Measurements from ENCODE around the gene PATJ.
"Not testable (repeated sequence)": the region's sequence is repeated elsewhere in the genome, so short reads cannot be mapped to it uniquely, and the experiment has no call there.

The PATJ gene

DNA sequence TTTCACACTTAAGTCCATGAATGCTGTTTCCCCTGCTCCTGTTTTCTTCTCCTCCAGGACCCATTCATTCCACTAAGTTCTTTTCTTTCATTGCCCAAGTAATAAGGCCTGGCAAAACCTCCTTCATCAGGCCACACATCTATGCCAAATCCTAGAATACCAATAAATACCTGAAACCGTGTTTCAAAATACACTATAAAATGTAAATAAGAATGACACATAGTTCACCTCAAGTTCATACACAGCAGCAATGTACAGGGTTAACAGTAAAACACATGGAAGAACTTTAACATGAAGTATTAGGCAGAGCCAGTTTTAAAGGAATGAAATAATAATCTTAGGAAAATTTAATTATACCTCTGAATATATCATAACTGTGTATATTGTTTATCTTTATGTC lies 365.6 kb downstream of the PATJ start:
- DNase-seq, result no peak

GRCh38 chr1:62109124-62109523 lies 366.8 kb downstream of the PATJ start:
- no peak for DNase-seq

GRCh38 chr1:62110198-62110817 lies 368.0 kb downstream of the PATJ start:
- no peak for DNase-seq

- no peak for DNase-seq
Measured at GRCh38 chr1:62111084-62111483, 368.8 kb downstream of the PATJ start.

- no peak for DNase-seq
Measured at GRCh38 chr1:62113507-62113906, 371.2 kb downstream of the PATJ start.

DNA sequence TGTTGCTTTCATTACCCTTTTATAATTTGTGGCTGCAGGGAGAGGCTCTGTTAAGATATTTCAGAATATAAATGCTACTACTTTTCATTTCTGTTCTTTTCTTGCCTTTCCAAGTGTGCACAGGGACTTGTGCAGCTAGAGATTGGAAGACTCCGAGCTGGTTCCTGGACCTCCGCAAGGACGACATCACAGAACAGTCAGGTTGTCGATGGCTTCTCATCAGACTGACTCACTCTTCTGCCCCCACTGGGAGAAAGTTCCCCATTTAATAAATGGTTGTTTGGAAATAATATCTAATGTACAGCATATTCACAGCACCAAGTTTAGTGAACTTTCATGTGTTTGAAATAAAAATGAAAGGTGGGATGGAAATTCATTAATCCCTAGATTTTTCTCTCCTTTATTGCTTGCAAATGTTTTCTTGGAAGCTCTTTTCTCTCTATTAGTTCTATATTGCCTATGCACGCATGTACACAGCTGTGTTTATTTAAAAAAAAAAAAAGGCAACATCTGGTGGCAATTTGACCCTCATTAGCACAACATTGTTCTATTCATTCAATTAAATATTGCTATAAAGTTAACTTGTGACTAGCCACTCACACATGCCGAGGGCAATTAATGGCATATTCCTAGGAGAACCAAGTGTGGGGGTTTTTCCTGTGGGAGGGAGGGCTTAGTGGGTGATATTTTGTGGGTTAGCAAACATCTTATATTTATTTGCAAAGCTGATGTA lies 374.9 kb downstream of the PATJ start:
- DNase-seq, result no peak

GRCh38 chr1:62126579-62127290 lies 384.5 kb downstream of the PATJ start:
- no peak for DNase-seq

DNA sequence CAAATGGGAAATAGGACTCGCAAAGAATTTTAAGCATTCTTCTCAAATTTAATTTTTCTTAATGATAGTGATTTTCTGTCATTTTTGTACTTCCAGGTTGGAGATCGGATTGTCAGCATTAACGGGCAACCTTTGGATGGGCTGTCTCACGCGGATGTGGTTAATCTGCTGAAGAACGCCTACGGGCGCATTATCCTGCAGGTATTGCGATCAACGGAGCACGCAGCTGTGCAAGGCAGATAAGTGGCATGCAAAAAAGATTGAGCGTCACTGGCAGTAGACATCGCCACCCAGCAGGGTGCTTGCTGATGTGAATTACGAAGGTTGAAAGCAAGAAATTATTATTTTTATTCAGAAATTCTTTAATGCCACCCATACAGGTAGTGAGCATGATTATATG lies 386.5 kb downstream of the PATJ start:
- no peak for DNase-seq

DNA sequence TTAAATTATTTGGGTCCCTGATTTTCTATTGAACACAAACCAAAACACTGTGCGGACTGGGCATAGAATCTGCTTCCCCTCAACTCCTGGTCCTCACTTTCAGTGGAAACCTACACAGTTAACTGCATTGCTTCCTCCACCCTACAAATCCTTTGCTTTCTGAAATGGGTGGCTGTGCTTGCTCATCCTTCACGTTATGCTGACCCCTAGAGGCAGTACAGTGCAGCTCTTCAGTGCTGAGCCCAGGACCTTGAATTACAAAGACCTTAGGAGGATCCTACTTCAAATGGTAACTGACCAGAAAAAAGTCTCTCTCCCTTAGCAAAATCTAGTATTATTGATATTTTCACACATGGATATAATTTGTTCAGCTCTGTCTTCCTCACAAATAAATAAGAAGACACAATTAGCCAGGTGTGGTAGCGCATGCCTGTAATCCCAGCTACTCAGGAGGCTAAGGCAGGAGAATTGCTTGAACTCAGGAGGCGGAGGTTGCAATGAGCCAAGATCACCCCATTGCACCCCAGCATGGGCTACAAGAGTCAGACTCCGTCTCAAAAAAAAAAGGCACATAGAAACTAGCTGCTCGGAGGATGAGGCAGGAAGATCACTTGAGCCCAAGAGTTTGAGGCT lies 388.9 kb downstream of the PATJ start:
- DNase-seq, result peak; percentile 68

- no peak for DNase-seq
Measured at GRCh38 chr1:62138029-62138428, 395.7 kb downstream of the PATJ start.

DNA sequence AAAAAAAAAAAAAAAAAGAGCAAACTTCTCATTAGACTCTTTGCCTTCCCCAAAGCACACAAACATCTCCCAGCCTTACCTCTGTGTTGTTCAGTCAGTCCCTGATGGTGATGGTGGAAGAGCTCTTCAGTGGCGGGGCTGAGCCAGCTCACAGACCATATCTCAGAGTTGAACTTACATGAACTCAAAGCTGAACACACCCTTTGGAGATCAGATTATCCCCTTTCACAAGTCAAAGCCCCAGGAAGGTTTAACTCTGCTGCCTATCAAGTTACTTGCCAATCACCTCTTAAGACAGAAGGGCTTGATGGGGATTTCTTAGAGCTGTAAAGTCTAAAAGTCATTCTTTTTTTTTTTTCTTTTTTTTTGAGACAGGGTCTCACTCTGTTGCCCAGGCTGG lies 397.1 kb downstream of the PATJ start:
- no peak for DNase-seq

- DNase-seq, result no peak
Measured at GRCh38 chr1:62140666-62141065, 398.4 kb downstream of the PATJ start.

DNA sequence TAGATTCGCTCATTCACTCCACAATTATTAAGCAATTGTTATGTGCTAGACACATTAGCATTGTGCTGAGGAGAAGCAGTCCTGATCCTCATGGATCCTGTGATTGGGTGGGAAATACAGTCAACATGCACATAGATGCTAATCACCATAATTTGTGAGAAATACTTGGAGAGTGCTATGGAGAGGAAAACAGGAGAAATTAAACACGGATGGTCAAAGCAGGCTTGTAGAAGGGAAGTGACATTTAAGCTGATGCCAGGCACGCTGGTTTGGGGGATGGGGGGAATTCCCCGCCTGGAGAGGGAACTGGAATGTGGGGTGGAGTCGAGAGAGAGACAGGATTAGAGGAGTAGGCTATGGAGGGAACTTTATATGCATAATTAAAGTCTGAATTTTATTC lies 400.2 kb downstream of the PATJ start:
- DNase-seq, result no peak

GRCh38 chr1:62144238-62144831 lies 402.1 kb downstream of the PATJ start:
- peak; percentile 69 for DNase-seq

GRCh38 chr1:62159940-62160348 lies 417.7 kb downstream of the PATJ start:
- no peak for DNase-seq

DNA sequence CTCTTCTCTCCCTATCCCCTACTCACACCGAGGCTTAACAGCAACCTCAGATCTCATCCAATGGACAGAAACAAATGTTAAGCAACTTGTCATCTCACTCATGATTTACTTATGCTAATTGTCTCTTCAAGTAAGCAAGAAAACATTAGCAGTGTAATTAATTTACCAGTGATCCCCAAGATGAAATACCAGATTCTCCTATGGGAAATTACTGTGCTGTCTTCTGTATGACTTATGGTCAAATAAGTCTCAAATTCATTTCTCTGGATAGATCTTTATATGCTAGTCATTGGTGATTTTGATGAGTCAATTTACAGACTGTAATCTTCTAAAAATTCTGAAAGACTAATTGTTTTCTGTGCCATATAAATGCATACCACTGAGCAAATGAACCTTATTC lies 419.4 kb downstream of the PATJ start:
- no peak for DNase-seq

DNA sequence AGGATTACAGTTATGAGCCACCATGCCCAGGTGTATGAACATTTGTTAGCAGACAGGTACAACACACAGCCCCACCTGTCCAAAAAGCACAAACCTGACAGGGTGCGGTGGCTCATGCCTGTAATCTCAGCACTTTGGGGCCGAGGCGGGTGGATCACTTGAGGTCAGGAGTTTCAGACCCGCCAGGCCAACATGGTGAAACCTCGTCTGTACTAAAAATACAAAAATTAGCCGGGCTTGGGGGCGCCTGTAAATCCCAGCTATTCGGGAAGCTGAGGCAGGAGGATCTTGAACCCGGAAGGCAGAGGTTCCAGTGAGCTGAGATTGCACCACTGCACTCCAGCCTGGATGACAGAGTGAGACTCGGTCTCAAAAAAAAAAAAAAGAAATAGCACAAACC lies 428.1 kb downstream of the PATJ start:
- DNase-seq, result not testable (repeated sequence)

- DNase-seq, result peak; percentile 82
Measured at GRCh38 chr1:62175568-62176179, 433.4 kb downstream of the PATJ start.

- DNase-seq, result no peak
Measured at GRCh38 chr1:62176597-62177312, 434.5 kb downstream of the PATJ start.

DNA sequence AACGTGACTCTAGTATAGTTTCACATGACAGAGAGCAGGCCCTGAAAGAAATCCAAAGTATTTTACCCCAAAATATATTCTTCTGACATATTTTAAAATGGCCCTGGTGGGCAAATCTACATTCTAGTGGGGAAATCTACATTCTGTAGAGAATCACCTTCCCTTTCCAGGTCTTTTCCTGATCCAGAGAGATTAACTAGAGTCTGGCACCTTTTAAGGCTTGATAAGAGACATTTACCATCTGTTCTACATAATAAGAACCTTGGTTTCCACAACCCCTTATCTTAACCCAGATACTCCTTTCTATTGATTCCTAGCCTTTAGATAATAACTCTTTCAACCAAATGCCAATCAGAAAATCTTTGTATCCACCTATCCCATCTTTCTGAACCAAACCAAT lies 435.3 kb downstream of the PATJ start:
- DNase-seq, result no peak

- peak; percentile 86 for DNase-seq
Measured at GRCh38 chr1:62178372-62178771, 436.1 kb downstream of the PATJ start.

GRCh38 chr1:62180054-62180453 lies 437.8 kb downstream of the PATJ start:
- DNase-seq, result peak; percentile 30

Measured in NCI-H1694 (cell line).